NOMO-1 (cell line): ENCODE measurements around the gene CAMTA1.
"Not testable (repeated sequence)": the region's sequence is repeated elsewhere in the genome, so short reads cannot be mapped to it uniquely, and the experiment has no call there.

Source experiments
- DNase-seq, 2 experiments: peaks; one replicate each; lab custom pipeline; 2025; ENCODE audit not compliant: unreplicated experiment in 2 of 2; lab: John Stamatoyannopoulos, UW

Gene CAMTA1

DNA sequence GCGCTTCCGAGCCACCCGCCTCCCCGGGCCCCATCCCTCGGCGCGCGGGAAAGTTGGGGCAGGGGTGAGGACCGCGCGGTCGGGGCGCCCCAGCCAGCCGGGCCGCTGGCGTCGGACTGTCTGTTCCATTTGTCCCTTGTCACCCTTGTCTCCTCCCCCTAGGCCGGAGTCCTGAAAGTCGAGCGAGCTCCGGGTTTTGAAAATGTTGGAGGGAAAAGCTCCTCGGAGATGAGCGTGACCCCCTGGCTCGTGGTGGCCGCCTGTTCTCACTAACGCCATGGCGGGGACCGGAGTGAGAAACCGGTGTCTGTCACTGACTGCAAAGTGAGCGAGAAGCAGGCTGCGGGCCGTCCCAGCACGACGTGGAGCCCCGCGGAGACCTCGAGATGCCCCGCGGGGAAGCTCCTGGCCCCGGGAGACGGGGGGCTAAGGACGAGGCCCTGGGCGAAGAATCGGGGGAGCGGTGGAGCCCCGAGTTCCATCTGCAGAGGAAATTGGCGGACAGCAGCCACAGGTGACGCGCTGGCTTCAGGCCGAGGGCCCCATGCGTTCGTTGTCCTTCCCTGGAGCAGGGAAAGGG is 999.3 kb downstream of the CAMTA1 start:
- no peak for DNase-seq

DNA sequence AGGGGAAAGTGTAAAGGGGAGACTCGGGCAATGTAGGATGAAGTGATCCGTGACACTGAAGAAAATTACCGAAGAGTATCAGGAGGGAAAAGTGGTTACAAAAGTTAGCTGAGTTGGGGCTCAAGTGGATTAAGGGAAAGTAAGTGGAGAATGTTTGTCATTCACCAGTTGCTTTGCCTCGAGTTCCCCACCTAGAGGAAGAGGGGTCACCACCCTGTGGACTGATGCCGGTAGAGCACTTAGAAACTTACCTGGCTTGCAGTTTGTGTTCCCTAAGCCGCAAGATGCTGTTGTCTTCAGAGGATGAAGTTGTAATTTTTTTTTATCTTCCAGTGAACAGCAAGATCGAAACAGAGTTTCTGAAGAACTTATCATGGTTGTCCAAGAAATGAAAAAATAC is 999.9 kb downstream of the CAMTA1 start:
- no peak for DNase-seq

DNA sequence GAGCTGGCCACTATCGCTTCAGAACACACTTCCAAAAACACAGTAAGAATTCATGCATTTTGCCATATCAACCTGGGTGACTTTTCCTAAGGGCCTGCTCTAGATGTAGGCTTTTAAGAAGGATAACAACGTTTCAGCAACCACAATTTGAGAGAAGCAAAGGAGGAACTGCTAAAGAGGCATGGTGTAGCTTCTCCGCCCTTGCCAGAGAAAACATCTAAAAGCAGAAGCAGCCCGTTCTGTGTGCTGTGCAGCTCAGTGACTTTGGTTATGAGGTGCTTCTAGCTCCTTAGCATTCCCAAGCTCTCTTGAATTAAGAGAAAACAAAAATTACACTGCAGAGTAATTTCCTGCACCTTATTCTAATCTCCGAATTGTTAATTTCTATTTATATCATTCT is 1001.5 kb downstream of the CAMTA1 start:
- DNase-seq, result peak; percentile 60 to 66

DNA sequence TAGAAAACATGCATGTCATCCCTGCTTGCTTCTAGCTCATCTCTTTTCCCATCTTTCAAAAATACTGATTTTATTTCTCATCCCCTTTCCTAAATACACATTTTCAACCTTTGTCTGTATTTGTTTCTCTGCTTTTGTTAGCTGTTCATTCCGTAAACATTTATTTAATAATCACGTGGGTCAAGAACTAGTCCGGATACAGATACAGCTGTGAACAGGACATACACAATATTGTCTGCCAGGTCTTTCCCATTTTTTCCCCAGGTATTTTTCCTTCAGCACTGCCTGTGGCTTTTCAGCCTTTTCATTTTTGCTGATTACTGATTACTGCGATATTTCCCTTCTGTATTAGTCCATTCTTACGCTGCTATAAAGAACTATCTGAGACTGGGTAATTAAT is 1004.6 kb downstream of the CAMTA1 start:
- DNase-seq, result no peak

DNA sequence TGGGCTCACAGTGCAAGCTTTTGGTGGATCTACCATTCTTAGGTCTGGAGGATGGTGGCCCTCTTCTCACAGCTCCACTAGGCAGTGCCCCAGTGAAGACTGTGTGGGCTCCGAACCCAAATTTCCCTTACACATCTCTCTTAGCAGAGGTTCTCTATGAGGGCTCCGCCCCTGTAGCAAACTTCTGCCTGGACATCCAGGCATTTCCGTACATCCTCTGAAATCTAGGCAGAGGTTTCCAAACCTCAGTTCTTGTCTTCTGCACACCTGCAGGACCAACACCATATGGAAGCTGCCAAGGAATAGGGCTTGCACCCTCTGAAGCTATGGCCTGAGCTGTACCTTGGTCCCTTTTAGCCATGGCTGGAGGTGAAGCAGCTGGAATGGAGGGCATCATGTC is 1005.8 kb downstream of the CAMTA1 start:
- not testable (repeated sequence) for DNase-seq

DNA sequence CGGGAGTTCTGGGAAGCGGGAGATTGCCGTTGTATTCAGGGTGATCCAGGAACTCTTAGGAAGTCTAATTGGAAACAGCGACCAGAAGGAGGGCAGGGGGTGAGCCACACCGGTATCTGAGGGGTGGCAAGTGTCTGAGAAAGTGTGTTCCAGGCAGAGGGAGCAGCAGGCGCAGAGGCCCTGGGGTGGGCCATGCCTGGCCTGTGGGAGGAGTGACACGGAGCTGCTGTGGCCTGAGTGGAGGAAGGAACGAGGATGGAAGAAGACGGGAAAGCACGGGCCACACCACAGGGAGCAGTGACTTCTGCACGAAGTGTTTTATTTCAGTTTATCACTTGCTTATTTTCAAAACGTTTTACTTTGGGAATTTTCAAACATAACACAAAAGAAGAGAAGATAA is 1010.2 kb downstream of the CAMTA1 start:
- DNase-seq, result no peak

DNA sequence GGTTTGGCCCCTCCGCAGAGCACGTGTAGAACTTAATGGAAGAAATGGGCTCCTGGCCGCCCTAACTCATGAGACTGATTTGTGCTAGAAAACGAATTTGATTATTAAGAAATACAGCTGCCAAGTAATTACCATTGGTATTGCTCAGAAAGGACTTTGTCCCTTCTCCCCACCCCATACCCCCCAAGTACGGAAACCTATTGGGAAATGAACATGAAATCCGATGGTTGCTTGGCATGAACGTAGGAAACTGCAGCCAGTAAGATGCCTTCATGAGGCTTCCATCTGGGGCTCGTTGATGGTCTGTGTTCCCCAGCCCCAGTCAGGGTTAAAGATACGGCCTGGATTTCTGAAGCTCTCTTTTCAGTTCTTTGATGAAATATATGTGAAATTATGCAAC is 1020.2 kb downstream of the CAMTA1 start:
- DNase-seq, result no peak

DNA sequence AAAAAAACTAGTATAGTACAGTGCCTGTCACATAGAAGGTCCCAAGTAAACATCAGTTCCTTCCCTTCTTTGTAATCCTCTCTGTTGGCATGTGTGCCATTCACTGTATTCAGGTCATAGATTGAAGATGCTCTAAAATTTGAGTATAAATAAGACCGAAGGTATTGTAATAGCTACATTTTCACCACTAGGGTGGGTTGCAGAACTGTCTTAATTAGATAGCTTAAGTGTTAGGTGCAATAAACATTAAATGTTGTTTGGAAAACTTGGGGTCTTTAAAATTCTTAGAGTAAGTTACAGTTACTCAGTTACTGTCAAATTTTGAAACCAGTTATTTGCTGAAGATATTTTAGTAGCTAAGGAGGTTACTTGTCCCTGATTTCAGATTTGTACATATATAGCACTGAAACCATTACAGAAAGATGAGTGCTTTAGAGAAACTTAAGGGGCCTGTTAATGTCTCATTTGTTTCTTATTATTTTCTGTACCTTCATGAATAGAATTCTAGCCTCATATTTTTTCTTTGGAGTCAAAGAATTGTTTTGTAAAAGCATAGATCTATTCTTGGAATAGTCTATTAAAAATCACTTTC is 1023.1 kb downstream of the CAMTA1 start:
- peak; percentile 17 to 49 for DNase-seq

DNA sequence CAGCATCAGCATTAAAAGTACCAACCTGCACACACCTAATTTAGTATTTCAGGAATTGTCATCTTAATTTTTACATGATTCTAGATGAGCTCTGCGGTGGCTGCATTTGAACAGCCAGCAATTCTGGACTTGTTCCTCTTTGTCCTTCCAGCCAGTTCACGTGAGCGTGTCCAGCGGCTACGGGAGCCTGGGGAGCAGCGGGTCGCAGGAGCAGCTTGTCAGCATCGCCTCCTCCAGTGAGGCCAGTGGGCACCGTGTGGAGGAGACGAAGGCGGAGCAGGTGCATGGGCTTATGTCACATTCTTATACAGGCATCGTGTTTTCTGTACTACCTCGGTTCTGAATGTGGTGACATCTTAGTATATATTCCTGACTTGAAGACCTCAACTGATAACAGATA is 1024.5 kb downstream of the CAMTA1 start:
- no peak for DNase-seq

DNA sequence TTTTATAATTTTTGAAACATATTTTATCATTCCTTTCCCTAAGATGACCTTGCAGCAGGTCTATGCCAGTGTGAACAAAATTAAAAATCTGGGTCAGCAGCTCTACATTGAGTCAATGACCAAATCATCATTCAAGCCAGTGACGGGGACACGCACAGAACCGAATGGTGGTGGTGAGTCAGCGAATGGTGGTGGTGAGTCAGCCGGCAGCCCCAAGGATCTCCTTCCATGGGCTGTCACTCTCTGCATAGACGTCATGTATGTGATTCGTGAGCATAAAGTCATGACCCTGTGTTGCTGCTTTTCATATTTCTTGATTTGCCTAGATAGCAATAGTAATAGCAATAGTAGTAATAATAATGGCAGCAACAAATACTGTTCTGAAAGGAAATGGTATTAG is 1025.1 kb downstream of the CAMTA1 start:
- DNase-seq, result peak in 1 of 2 experiments; percentile 4

DNA sequence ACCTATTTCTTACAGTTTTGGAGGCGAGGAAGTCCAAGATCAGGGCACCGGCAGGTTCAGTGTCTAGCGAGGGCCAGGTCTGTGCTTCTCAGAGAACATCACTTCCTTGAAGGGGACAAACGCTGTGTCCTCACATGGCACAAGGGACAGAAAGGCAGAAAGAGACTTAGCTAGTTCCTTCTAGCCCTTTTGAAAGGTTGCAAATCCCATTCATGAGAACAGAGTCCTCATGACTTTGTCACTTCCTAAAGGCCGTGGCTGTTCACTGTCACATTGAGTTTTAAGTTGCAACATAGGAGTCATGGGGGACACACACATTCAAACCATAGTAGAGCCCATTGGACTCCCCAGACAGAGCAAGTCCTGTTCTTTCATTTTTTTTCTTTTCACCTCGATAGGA is 1026.2 kb downstream of the CAMTA1 start:
- no peak for DNase-seq

DNA sequence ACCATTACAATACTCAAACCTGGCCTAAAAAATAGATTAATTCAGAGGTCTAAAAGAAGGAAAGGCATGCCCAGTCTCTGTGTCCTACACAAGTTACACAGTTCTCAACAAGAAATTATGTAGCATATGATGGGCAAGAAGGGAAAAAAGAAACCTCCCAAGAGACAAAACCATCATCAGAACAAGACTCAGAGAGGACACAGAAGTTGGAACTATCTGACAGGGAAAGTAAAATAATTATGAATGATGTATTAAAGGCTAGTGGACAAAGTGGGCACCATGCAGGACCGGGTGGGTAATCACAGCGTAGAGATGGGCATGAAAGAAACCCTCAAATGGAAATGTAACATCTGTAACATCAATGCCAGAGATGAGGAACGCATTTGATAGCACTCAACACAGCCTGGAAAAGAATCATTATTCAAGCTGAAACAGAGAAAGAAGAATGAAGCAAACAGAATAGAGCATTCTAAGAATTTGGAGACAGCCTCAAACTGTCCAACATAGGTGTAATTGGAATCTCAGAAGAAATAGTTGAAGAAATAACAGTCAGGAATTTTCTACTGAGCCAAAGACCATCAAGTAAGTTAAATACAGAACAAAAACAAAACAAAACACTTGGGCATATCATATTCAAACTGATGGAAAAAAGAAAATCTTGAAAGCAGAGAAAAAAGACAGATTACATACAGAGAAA is 1028.6 kb downstream of the CAMTA1 start:
- DNase-seq, result no peak
